Psoas muscle (tissue), 8 donors: ENCODE results near the gene UBAP2. TPM values are rescaled to one million over a fixed set of nuclear protein-coding genes. Genes with fewer than 3 reads are reported as not detected.

Source experiments
- ATAC-seq, 4 donors: fragments of 200-7000 bp; cut with Tn5 transposase; one replicate each; pipeline ENCODE4 v1.9.1; 2020; ENCODE audit warnings: moderate library complexity in 3 of 4, mild to moderate bottlenecking in 2 of 4
- DNase-seq, 2 donors: peaks; one replicate each; pipeline ENCODE4 v3.0.0-alpha.2; 2020
- H3K27ac ChIP-seq: fragments of 200-600 bp; one replicate; pipeline ENCODE4 v1.8.0; 2022
- H3K27me3 ChIP-seq, 3 donors: fragments of 200-600 bp in 1 of 3; one replicate each; pipeline versions ENCODE4 v1.6.1 to v1.8.0; 2013 to 2022; ENCODE audit warnings: low read length in 2 of 3, mild to moderate bottlenecking in 2 of 3, moderate library complexity in 1 of 3; ENCODE audit not compliant: insufficient read depth in 3 of 3
- H3K36me3 ChIP-seq, 2 donors: fragments of 200-600 bp in 1 of 2; one replicate each; pipeline versions ENCODE4 v1.6.1 to v1.8.0; 2013 to 2022; ENCODE audit warnings: low read depth in 1 of 2, mild to moderate bottlenecking in 1 of 2, moderate library complexity in 1 of 2; ENCODE audit not compliant: insufficient read depth in 1 of 2
- H3K4me1 ChIP-seq: fragments of 200-600 bp; one replicate; pipeline ENCODE4 v1.8.0; 2022
- H3K4me3 ChIP-seq: fragments of 200-600 bp; one replicate; pipeline ENCODE4 v1.8.0; 2022; ENCODE audit warnings: mild to moderate bottlenecking
- H3K9me3 ChIP-seq: fragments of 200-600 bp; one replicate; pipeline ENCODE4 v1.8.0; 2022
- CTCF ChIP-seq: fragments of 200-600 bp; IDR thresholded peaks from one replicate; pipeline ENCODE4 v1.8.0; 2022; ENCODE audit warnings: antibody characterized with exemption
- WGBS, 3 donors: extraction: QIAGEN DNeasy Blood & Tissue Kit; methylation state at CpG; one replicate each; pipeline versions ENCODE4 v1.1.6 to v1.1.7; 2013; 5-methylcytosine and 5-hydroxymethylcytosine counted together
- intact Hi-C, 2 donors: fragments of 100-400 bp; cut with DNase I; formaldehyde crosslinking; loops; one replicate each; pipeline versions ENCODE4 v1.11.0 to v1.14.2; 2022
- polyA plus RNA-seq, 3 donors: library from polyadenylated mRNA; stranded (reverse); fragments of 200-250 nt; gene quantifications; one replicate each; pipeline ENCODE4 v1.2.3, GENCODE V29; 2013
- total RNA-seq, 4 donors: library from RNA; stranded (reverse); fragmentation: NEBNext Ultra II Directional in 2 of 4; extraction: Animal tissue kit (Norgen Biotek cat#: 25700) in 2 of 4; gene quantifications; one replicate each; pipeline versions ENCODE4 v1.2.1 to v1.2.4, GENCODE V29; 2021 to 2023
- donor health status: healthy with polysubstance abuse.
- donor health status: DM: no; HTN: no; CAD: no; lungs with moderate emphysema.
- donor health status: Bipolar disorder and iron deficiency.
- donor health status: healthy.
- donor health status: DM: yes; HTN: yes; CAD: no.
- donor health status: DM: no; HTN: no; CAD: no.
- donor health status: DM: no; HTN: no; CAD: no.
- donor health status: DM: yes; HTN: yes; CAD: no.

UBAP2 gene
- total and polyA plus RNA-seq, 7 donors = 14.4 to 46.3 (median 31.5) TPM

- no peak overlapping the region for H3K27ac ChIP-seq
- DNase-seq = no peak
- H3K4me3 ChIP-seq = no peak overlapping the region
- intact Hi-C loops = no loop called here
- 72 to 76% (median 73%) methylated on average over 4 of the region's 4 CpGs for WGBS, 3 donors
- no peak for TF ChIP-seq CTCF
- no peaks in the 10 kb centered on the region for H3K4me1 ChIP-seq
- no peak for ATAC-seq
- H3K36me3 ChIP-seq = peaks cover 14 to 95% of the 10 kb centered on the region in 2 donors
- no peaks in the 10 kb centered on the region for H3K27me3 ChIP-seq
- no peaks in the 10 kb centered on the region for H3K9me3 ChIP-seq
Measured at GRCh38 chr9:34096751-34097150, 48.1 kb upstream of the UBAP2 start.

- H3K36me3 ChIP-seq = peaks cover 13 to 99% of the 10 kb centered on the region in 2 donors
- intact Hi-C loops = no loop called here
Measured at GRCh38 chr9:34093578-34093977, 44.9 kb upstream of the UBAP2 start.

GRCh38 chr9:34089311-34089710, 40.6 kb upstream of the UBAP2 start:
- ATAC-seq = no peak
- 58 to 89% (median 69%) methylated on average over 7 of the region's 7 CpGs for WGBS, 3 donors
- intact Hi-C loops = loop anchor here in 1 of 2 donors (5.0 kb wide), 1 partner anchor 42 kb away; the partner anchor contains the start of gene UBAP2
- Histone ChIP-seq H3K27me3 (no peaks in the 10 kb centered on the region), H3K27ac (no peak overlapping the region), H3K4me1 (peaks cover 19% of the 10 kb centered on the region), H3K9me3 (no peaks in the 10 kb centered on the region), H3K36me3 (peaks cover 9 to 87% of the 10 kb centered on the region in 2 donors), H3K4me3 (no peak overlapping the region)
- no peak for TF ChIP-seq CTCF
- DNase-seq = no peak

More at GRCh38 chr9:34093578-34093977, 44.9 kb upstream of the UBAP2 start:
- WGBS, 3 donors = 91 to 95% (median 92%) methylated on average over 5 of the region's 5 CpGs
- no peak for TF ChIP-seq CTCF
- H3K4me3 ChIP-seq = no peak overlapping the region
- H3K27me3 ChIP-seq = no peaks in the 10 kb centered on the region
- H3K9me3 ChIP-seq = no peaks in the 10 kb centered on the region
- H3K4me1 ChIP-seq = no peaks in the 10 kb centered on the region
- DNase-seq (no peak), ATAC-seq (no peak)
- H3K27ac ChIP-seq = no peak overlapping the region

- H3K4me1 ChIP-seq = peaks cover 31% of the 10 kb centered on the region
- no peaks in the 10 kb centered on the region for H3K9me3 ChIP-seq
- intact Hi-C loops = loop anchor here in 1 of 2 donors (5.0 kb wide), 1 partner anchor 40 kb away; the partner anchor contains the start of gene UBAP2
- no peaks in the 10 kb centered on the region for H3K27me3 ChIP-seq
- peaks cover 6 to 67% of the 10 kb centered on the region in 2 donors for H3K36me3 ChIP-seq
- no peak for DNase-seq
- peak overlapping the region; percentile 33 for H3K27ac ChIP-seq
- no peak for ATAC-seq
- TF ChIP-seq CTCF = no peak
- H3K4me3 ChIP-seq = no peak overlapping the region
- WGBS, 3 donors = 37 to 43% (median 41%) methylated on average over 1 of the region's 1 CpG
Measured at GRCh38 chr9:34087370-34087769, 38.7 kb upstream of the UBAP2 start.

- peaks cover 6 to 62% of the 10 kb centered on the region in 2 donors for H3K36me3 ChIP-seq
- H3K27me3 ChIP-seq = no peaks in the 10 kb centered on the region
- H3K9me3 ChIP-seq = no peaks in the 10 kb centered on the region
- DNase-seq (no peak), ATAC-seq (no peak)
- no peak for TF ChIP-seq CTCF
- H3K4me1 ChIP-seq = peaks cover 31% of the 10 kb centered on the region
- intact Hi-C loops = loop anchor here in 1 of 2 donors (5.0 kb wide), 1 partner anchor 40 kb away; the partner anchor contains the start of gene UBAP2
- H3K27ac ChIP-seq = peak overlapping the region; percentile 83
- H3K4me3 ChIP-seq = no peak overlapping the region
Measured at GRCh38 chr9:34086864-34087263, 38.2 kb upstream of the UBAP2 start.
